ACC112 (cell line): Measurements from ENCODE around the gene CLEC7A.

Source experiments
- H2AFZ ChIP-seq: fragments of 200-600 bp; sonication (generic); one replicate; pipeline ENCODE4 v1.6.0; 2017; ENCODE audit warnings: antibody characterized with exemption, low read length; ENCODE audit not compliant: unreplicated experiment
- H3K27ac ChIP-seq: fragments of 200-600 bp; sonication (generic); 2 replicates; pipeline ENCODE4 v1.5.1; 2014; ENCODE audit warnings: low read depth, mild to moderate bottlenecking, antibody characterized with exemption, low read length, moderate library complexity
- H3K27me3 ChIP-seq: fragments of 200-600 bp; sonication (generic); 2 replicates; pipeline ENCODE4 v1.6.1; 2014; ENCODE audit warnings: mild to moderate bottlenecking, antibody characterized with exemption, low read length, moderate library complexity, mixed read lengths; ENCODE audit not compliant: insufficient read depth
- H3K36me3 ChIP-seq: fragments of 200-600 bp; sonication (generic); 2 replicates; pipeline ENCODE4 v1.6.1; 2016; ENCODE audit warnings: mild to moderate bottlenecking, antibody characterized with exemption, low read length, moderate library complexity, mixed read lengths; ENCODE audit not compliant: insufficient read depth
- H3K4me1 ChIP-seq: fragments of 200-600 bp; sonication (generic); one replicate; pipeline ENCODE4 v1.6.1; 2016; ENCODE audit warnings: low read length, mixed read lengths; ENCODE audit not compliant: insufficient read depth, unreplicated experiment, control insufficient read depth
- H3K4me3 ChIP-seq: fragments of 200-600 bp; sonication (generic); 2 replicates; pipeline ENCODE4 v1.5.1; 2014; ENCODE audit warnings: mild to moderate bottlenecking, low read depth, low read length
- H3K79me2 ChIP-seq: fragments of 200-600 bp; sonication (generic); one replicate; pipeline ENCODE4 v1.6.0; 2016; ENCODE audit warnings: low read length; ENCODE audit not compliant: control insufficient read depth, unreplicated experiment, insufficient read depth

CLEC7A gene

DNA sequence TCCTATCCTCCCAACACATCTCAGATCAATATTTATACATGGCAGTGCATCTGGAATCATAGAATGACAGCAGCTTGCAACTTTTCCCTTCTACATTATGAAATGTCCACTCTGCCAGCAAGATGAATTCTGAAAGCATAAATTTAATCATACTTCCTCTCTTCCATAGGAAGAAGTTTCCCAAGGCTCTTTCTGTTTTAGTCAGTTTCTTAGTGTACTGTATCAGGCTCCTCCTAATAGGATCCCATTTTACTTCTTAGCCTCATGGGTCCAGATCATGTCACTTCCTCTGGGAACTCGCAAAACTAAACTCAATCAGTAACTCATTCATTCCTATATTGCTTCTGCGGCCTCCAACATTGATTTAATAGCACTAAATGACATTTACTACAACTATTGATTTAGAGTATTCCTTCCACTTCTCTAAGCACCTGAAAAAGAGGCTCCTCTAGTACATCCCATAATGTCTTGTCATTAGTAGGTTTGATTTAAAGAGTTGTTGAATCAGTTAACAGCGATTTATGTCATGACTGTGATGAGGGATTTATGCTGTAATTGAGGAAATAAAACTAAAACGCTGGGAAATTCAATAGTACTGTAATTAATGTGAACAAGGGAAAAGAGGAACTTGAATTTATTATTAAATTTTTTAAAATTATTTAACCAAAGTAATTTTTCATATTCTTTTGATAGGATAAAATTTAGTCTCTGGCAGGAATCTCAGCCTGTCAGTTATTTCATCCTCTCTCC, 35.2 kb downstream of the CLEC7A start:
- H3K4me1 ChIP-seq = no peaks in the 10 kb centered on the region
- peaks cover 6% of the 10 kb centered on the region; the same call in 1 of the 2 replicates for H3K27me3 ChIP-seq
- H3K27ac ChIP-seq = no peak overlapping the region
- H3K4me3 ChIP-seq = no peak overlapping the region
- no peaks in the 10 kb centered on the region for H3K79me2 ChIP-seq
- no peak overlapping the region for H2AFZ ChIP-seq
- no peaks in the 10 kb centered on the region for H3K36me3 ChIP-seq

DNA sequence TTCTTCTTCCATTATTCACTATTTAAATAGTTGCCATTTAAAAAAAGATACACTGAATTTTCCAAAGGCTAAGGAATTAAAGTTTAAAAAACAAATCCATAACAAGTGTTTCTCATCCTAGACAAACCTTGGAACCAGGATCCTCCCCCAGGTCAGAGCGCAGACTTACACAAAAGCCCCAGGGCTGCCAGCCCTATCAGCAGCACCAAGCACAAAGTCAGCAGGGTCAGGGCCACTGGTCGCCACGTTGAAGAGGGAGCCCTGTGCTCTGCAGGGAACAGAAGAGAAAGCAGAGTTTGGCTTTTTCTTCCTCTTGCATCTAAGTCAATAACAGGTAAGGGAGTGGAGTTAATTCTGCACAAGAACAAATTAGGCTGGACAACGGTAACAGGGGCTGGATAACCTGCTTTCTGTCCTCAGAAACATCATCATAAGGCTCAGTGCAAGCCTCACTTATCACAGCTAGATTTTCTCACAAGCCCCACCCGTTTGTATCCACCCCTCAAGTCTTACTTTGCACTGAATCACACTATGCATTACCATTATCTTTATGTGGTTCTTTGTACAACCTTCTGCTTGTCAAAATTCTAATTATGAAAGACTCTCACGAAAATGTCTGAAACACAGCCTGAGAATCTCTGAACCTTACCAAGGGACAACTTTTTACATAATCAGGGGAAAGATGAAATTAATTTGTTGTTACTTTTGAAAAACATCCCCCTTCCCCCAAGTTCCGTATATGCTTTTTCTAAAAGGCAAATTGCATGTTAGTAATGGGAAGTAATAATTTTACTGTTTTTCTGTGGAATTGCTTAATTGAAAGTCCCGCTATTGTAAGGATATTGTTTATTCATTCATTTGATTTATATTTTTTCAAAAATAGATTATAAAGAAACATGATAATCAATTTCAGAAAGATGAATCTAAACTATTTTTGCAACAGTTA, 40.8 kb downstream of the CLEC7A start:
- no peak overlapping the region for H3K27ac ChIP-seq
- H3K36me3 ChIP-seq = no peaks in the 10 kb centered on the region
- no peaks in the 10 kb centered on the region for H3K79me2 ChIP-seq
- no peaks in the 10 kb centered on the region for H3K4me1 ChIP-seq
- no peak overlapping the region for H2AFZ ChIP-seq
- H3K27me3 ChIP-seq = no peaks in the 10 kb centered on the region
- no peak overlapping the region for H3K4me3 ChIP-seq

DNA sequence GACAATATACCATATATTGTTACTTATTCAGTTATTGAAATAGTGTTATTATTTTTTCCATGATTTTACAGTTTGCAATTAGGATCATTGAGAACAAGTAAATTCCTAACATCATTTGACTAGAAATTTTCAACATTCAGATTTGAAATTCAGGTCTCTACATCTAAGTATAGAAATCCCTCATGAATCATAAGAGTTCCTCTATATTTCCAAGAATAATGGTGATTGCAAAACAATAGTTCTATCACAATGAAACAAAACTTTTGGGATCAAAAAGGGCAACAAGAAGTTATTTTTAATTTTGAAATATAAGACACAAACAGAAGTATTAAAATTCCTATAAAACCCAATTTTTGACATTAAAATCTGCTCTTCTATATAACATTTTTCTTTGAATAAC, 42.0 kb downstream of the CLEC7A start:
- Histone ChIP-seq H3K36me3 (no peaks in the 10 kb centered on the region), H3K4me3 (no peak overlapping the region), H3K27ac (no peak overlapping the region), H3K4me1 (no peaks in the 10 kb centered on the region), H3K79me2 (no peaks in the 10 kb centered on the region), H2AFZ (no peak overlapping the region), H3K27me3 (no peaks in the 10 kb centered on the region)

DNA sequence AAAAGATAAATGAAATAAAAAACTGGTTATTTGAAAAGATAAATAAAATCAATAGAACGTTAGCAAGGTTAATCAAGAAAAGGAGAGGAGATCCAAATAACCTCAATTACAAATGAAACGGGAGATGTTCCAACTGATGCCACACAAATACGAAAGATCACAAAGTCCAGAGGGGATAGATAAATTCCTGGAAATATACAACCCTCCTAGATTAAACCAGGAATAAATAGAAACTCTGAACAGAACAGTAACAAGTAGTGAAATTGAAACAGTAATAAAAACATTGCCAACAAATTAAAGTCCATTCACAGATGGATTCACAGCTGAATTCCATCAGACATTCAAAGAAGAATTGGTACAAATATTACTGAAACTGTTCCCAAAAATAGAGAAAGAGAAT, 43.6 kb downstream of the CLEC7A start:
- no peaks in the 10 kb centered on the region for H3K36me3 ChIP-seq
- no peak overlapping the region for H2AFZ ChIP-seq
- H3K27ac ChIP-seq = no peak overlapping the region
- no peak overlapping the region for H3K4me3 ChIP-seq
- no peaks in the 10 kb centered on the region for H3K4me1 ChIP-seq
- no peaks in the 10 kb centered on the region for H3K79me2 ChIP-seq
- H3K27me3 ChIP-seq = no peaks in the 10 kb centered on the region

DNA sequence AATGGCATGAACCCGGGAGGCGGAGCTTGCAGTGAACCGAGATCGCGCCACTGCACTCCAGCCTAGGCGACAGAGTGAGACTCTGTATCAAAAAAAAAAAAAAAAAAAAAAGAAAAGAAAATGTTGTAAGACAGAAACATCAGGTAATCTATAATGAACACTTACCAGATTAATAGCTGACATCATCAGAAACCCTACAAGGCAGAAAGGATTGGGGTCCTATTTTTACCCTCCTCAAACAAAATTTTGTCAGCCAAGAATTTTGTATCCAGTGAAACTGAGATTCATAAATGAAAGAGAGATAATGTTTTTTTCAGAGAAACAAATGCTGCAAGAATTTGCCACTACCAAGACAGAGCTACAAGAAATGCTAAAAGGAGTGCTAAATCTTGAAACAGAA, 45.3 kb downstream of the CLEC7A start:
- no peak overlapping the region for H3K27ac ChIP-seq
- H3K79me2 ChIP-seq = no peaks in the 10 kb centered on the region
- no peak overlapping the region for H2AFZ ChIP-seq
- H3K27me3 ChIP-seq = no peaks in the 10 kb centered on the region
- H3K36me3 ChIP-seq = no peaks in the 10 kb centered on the region
- no peaks in the 10 kb centered on the region for H3K4me1 ChIP-seq
- H3K4me3 ChIP-seq = no peak overlapping the region

DNA sequence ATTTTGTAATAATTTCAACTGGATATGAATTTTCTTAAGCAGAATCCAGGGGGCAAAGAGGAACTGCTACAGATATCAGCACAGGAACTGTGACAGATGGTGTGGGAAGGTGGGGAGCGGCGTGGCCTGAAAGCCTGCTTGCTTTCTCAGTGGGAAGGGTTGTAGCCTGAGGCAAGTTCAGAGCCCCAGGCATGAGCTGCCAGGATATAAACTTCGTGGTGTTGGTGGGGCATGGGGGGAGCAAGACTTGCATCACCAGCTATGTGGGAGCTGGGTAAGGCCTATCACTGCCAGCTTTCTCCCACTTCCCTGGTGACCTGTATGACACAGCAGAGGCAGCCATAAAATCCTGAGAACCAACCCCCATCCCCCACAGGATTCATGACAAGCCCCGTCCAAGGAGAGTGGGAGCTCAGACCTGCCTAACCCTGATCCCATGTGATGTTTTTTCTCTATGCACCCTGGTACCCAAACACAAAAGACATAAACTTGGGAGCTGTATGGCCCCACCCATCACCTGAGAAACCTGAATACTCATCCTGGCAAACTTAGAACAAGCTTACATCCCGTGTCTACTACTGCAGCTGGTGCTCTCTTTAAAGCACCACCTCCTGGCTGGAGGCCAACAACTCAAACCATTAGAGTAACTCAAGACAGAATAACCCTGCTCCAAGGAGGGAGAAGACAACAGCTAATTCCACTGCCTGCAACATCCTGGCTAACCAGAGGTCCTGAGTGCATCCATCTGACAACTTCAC, 47.7 kb downstream of the CLEC7A start:
- Histone ChIP-seq H3K79me2 (no peaks in the 10 kb centered on the region), H3K27me3 (peaks cover 16% of the 10 kb centered on the region), H3K27ac (no peak overlapping the region), H2AFZ (no peak overlapping the region), H3K4me1 (no peaks in the 10 kb centered on the region), H3K4me3 (no peak overlapping the region), H3K36me3 (no peaks in the 10 kb centered on the region)

DNA sequence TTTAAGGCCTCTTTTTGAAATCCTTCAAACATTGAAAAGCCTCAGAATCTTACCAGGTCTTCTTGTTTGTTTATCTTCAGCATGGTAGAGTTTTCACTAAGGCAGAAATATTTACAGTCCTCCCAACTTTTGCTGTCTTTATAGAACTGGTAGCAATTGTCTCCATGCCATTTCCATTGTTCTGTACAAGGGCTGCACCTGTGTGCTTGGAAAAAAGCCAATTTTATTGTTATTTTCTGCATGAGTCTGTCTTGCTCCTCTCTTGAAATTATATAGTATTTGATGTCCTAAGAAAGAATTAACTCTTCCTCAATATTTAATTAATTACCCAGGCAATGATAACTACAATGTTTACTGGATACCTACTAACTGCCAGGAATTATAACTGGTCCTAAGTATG, 54.5 kb downstream of the CLEC7A start:
- H3K4me3 ChIP-seq = no peak overlapping the region

DNA sequence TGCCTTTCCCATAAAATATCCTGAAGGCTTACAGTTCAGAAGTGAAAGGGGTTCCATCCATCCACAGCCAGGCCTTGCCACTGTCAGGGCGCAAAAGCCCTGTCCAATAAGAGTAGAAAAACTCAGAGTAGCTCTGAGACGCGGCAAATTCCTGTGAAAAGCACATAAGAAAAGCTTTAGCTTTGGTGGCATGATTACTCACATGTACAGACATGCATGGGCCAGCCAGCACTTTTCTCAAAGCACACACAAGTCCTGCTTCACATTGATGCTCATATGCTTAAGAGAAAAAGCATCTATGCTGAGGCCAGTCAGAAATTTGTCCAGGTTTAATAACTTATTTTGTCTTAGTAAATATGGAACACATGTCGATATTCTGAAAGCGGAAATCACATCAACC, 56.7 kb downstream of the CLEC7A start:
- H3K79me2 ChIP-seq = no peaks in the 10 kb centered on the region
- no peak overlapping the region for H3K27ac ChIP-seq
- H3K36me3 ChIP-seq = no peaks in the 10 kb centered on the region
- H3K27me3 ChIP-seq = peaks cover 70% of the 10 kb centered on the region
- H2AFZ ChIP-seq = no peak overlapping the region
- no peak overlapping the region for H3K4me3 ChIP-seq
- H3K4me1 ChIP-seq = no peaks in the 10 kb centered on the region

More for the DNA sequence above, 54.5 kb downstream of the CLEC7A start:
- Histone ChIP-seq H3K4me1 (no peaks in the 10 kb centered on the region), H2AFZ (no peak overlapping the region), H3K36me3 (no peaks in the 10 kb centered on the region), H3K79me2 (no peaks in the 10 kb centered on the region), H3K27me3 (peaks cover 57% of the 10 kb centered on the region), H3K27ac (no peak overlapping the region)

DNA sequence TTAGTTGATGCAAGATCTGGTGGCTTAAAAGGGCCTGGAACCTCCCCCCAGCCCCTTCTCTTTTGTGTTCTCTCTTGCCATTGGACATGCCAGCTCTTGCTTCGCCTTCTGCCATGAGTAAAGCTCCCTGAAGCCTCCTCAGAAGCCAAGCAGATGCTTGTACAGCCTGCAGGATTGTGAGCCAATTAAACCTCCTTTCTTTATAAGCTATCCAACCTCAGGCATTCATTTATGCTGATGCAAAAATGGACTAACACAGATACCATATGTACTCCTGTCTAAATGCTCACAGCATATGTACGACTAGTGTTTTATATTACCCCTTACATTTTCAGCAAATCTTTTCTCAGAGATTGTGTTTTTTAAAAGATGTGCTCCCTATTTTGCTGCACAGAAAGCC, 57.9 kb downstream of the CLEC7A start:
- Histone ChIP-seq H3K27me3 (peaks cover 68% of the 10 kb centered on the region), H3K36me3 (no peaks in the 10 kb centered on the region), H3K4me3 (no peak overlapping the region), H2AFZ (no peak overlapping the region), H3K79me2 (no peaks in the 10 kb centered on the region), H3K27ac (no peak overlapping the region), H3K4me1 (no peaks in the 10 kb centered on the region)

DNA sequence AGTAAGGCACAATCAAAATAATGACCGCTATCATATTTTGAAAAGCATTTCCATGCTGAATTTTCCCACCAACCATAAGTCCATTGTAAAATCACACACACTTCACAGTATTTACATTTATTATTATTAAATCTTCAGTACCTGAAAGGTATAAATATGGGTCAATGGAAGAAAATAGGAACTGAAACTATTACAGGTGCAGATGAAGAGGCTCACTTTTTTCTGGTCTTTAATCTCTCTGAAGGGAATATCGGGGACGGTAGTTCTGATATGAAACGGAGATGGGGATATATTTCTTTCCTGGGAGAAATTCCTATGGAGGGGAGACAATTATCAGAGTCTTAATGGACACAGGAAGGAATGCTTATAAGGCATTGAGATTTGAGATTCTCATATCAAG, 59.6 kb downstream of the CLEC7A start:
- H3K4me1 ChIP-seq = no peaks in the 10 kb centered on the region
- no peak overlapping the region for H3K27ac ChIP-seq
- no peaks in the 10 kb centered on the region for H3K36me3 ChIP-seq
- H3K27me3 ChIP-seq = peaks cover 62% of the 10 kb centered on the region
- H3K79me2 ChIP-seq = no peaks in the 10 kb centered on the region
- H3K4me3 ChIP-seq = no peak overlapping the region
- H2AFZ ChIP-seq = no peak overlapping the region
